ENCODE results near the gene TENM3.

The TENM3 gene

DNA sequence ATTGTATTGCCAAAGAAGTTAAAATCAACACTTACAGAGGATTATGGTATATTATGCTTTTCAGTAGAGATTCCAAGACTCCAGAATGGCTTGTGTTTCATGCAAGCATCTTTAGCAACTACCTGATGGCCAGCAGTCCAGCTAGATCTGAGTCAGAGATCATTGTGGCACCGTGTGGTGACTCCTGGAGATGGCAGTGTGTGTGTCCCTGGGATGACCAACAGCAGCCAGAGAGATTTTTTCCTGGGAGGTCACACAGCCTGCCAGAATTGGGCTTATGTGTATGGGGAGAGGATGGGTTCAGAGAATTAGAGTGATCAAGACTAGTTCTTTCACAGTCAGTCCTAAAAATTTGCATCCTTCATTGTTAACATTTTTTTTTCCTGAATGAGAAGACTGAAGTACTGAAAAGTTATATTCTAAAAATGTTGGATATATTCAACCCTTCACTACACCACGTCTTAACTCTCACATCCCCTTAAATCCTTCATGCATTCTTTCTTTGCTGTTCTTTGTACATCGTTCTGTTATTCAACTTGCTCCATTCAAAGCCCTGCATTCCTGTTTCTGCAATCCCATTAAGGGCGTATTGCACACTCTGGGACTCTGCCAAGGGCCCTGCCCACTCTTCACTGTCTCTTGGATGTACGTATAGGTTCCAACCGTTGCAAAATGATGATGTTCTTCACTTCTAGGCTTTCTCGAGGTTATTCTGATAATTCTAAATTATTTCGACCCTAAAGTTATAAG lies 12.4 kb downstream of the TENM3 start:
- no peak for DNase-seq

DNA sequence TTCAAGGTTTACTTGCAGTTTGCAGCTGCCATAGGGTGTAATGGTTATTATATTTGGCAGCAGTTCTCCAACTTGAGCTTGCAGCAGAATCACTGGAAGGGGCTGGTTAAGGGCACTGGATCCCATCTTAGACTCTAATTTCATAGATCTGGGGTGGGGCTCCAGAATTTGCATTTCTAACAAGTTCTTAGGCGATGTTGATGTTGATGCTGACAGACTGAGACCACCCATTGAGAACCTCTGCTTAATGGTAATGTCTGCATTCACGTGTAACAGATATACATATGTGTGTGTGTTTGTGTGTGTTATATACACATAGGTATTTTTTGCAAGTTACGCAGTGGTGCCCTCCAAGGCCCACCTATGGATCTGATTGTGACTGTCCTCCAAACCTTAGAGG lies 13.8 kb downstream of the TENM3 start:
- no peak for DNase-seq

DNA sequence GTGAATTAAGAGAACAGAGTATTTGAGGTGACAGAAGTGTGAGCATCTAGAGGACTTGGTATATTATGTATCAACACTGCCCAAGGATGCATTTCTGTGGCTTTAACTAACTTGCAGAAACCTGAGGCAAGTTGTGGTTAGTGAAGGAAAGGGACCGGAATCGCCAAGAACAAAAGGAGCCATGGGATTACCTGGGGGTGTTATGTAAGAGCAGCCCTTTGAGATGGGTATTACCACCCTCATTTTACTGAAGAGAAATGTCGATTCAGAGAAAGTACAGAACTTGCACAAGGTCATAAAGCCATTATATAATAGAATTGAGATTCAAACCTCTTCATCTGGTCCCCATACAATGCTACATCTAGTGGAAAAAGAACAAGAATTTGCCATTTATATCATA lies 14.3 kb downstream of the TENM3 start:
- no peak for DNase-seq

DNA sequence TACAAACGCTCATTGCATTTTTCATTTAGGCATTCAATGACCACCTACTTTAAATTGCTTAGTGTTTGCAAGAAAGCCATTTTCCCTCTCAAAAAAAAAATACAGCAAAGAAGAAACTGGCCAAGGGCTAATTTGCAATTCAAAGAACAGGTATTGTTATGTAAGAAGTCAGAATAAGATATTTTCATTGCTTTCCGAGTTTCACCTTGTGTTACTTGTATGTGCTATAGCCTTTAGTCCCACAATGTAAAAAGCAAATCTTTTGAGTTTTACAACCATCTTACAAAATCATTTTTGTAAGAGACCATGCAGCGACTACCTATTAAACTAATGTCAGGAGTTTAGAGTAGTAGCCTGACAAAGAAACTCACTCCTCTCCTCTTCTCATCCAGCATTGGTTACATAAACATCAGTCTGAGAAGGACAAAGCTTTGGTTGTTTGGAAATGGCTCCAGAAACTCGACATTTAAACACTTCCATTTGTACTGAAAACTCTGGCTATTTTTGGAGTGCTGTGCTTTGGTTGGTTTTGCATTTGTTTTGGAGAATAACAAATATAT lies 15.3 kb downstream of the TENM3 start:
- DNase-seq = no peak

DNA sequence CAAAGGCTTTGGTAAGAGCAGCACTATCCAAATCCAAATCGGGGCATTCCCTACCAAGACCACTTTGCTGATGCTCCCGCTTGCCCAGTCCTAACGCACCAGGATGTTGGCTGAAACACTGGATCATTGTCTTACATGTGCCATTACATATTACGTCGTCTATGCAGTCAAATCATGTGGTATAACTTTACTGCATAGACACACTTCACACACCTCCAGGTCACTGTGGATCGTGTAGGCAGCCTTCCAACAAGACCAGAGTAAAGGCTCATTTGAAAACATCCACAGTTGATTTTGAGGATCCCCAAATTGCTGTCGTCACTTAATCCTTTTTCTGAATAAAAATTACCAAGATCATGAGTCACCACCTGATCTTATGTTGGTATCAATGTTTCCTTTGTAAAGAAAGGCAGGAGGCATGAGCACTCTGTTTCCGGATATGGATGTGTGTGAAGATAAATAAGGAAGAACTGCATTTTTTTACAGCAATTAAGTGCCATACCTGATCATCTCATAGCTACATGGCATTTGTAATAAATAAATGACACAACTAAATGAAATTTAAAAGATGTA lies 18.5 kb downstream of the TENM3 start:
- no peak for DNase-seq

DNA sequence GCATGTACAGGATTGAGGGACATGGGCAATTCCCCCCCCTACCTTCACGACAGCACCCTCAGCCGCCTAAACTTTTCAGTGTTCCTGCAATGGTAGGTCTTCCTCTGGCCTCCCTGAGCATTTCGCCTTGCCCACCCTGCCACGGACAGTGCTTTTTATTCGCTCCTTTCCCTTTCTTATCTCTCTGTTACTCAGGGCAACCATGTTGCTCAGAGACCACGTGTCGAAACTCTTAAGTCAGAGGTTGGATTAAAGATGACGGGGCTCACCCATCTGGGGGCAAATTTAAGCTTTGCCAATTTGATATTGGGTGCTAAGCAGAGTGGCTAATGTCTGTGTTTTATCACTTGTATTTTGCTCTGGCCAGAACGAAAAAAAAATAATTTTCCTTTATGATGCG lies 20.4 kb downstream of the TENM3 start:
- DNase-seq = no peak

DNA sequence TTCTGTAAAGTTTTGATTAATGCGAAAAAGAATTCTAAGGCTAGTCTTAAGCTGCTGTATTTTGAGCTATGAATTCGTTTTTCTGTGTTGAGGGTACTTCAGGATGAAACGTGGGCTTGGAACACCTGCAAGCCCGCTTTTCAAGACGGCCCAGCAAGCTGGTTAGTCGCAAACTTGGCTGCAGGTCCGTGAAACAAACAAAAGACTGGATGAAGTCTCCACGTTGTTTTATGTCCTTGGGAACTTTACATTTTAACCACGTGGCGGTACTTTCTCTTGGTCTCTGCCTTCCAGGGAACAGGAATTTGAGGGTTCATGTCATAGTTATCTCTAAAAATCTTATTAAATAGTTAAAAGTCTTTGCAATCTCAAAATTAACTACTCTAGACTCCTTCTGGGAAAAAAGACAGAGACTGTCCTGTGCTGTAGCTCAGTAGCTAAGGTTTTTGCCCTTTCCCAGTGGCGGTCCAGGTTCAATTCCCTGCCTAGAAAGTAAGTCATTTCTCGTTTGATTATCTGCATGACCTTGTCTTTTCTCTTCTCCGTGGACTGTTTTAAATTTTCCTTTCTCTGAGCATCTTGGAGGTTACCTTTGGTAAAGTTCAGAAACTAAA lies 21.0 kb downstream of the TENM3 start:
- DNase-seq = no peak

DNA sequence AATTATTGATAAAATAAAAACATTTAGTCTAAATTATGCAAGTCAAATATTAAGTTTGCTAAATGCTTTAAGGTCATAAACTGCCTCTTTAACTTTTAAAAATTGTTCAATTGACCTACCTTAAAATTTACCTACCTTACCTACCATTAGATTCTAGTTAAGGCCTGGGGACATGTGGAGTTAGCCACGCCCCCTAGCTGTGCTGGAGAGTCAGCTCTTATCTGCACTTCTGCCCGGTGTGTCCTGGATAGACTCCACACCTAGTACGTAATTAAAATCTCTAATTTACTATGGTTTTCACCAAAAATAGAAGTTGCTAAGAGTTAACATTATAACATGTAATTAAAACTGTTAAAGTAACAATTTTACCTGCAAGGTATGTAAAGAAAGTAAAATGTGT lies 22.7 kb downstream of the TENM3 start:
- no peak for DNase-seq

DNA sequence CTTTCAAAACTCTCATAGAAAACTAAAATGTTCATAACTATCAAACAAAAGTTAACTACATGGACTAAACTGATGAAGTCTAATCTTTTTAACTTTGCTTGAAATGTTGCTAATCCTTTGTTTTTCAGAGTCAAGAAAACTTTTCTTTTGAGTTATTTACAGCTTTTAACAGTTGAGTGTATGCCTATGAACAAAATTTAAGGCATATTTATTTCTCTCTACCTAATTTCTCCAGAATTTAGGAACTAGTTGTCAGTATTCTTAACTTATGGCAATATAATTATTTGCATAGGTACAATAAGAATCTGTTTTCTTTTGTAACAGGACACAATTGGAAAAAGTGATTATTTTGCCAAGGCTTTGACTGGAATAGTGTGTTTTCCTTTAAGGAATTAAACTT lies 23.8 kb downstream of the TENM3 start:
- no peak for DNase-seq

DNA sequence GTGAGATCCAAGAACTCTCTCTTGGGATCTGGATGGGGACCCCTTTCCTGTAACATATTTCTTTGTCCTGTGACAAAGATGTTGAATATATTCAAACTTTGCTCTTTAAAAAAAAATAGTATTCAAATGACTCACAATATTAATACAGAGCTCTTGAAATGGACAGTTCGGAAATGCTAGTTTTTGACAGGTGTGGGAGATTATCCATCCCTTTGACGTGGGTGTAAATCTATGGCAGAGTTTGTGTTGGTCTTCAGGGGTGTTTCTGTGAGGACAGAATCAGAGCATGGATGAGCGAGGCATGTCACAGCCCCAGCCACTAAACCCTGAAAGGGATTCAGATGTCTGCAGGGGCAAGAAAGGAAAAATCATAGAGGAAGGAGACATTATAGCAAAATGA lies 25.8 kb downstream of the TENM3 start:
- no peak for DNase-seq

DNA sequence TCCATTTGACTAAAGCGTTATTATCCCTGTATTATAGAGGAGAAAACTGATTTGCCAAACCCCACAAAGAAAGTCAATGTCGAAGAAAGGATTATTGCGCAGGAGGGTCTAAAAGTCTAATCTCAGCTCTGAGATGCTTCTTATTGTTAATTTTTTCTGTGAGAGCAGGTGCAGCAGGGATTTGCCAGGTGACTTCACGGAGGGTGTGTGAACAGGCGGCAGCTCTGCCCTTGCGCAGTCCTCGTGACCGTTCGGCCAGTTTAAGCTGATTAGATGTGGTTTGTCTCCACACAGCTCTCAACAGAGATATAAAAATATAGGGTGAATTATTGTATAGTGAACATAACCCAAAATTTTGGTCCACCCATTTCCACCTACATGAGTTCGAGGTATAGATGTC lies 28.5 kb downstream of the TENM3 start:
- DNase-seq = no peak

DNA sequence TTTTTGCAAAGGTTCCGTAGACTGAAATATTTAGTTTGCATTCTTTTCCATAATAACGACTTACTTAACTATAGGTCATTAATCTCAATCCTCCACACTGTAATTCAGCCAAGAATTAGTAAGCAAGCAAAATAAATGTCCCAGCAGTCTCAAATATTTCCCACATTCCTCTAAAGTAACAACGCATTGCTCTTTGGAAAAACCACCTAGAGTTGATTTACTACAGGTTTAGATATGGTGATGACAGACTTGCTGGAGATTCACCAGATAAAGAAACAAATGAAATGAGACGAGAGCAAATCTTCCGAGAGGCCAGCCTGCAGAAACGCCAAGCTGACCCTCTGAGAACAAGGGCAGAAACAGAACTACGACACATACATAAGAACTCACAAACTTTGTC lies 28.9 kb downstream of the TENM3 start:
- DNase-seq = no peak

DNA sequence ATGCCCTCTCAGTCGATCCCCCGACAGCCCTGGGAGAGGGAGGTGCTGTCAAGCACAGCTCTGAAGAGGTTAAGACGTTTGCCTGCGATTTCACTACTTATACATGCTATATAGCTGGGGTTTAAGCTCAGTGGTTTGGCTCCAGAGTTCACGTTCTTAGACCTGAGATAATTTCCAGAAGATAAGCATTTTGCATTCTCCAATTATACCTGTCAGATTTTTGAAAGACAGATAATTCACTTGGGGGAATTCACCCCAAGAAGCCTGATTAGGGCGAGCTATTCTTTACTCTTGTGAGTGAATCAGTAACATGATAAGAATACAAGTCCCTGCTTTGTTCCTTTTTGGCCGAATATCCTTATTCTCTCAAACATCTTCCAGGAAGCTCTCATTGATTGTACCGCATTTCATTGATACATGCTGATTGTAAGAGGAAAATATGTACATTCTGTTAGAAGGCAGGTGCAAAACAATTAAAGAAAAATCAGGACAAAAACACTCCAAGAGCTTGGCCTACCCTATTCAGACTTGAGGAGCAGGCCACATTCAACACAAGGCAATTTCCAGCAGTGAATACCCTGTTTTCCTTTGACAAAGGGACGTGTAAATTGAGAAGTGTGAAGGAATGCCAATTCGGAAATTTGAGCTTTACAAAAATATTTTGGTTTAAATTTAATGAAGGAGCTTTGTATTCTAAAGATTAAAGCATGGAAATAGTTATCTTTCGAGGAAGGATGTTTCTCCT lies 30.2 kb downstream of the TENM3 start:
- DNase-seq = no peak

DNA sequence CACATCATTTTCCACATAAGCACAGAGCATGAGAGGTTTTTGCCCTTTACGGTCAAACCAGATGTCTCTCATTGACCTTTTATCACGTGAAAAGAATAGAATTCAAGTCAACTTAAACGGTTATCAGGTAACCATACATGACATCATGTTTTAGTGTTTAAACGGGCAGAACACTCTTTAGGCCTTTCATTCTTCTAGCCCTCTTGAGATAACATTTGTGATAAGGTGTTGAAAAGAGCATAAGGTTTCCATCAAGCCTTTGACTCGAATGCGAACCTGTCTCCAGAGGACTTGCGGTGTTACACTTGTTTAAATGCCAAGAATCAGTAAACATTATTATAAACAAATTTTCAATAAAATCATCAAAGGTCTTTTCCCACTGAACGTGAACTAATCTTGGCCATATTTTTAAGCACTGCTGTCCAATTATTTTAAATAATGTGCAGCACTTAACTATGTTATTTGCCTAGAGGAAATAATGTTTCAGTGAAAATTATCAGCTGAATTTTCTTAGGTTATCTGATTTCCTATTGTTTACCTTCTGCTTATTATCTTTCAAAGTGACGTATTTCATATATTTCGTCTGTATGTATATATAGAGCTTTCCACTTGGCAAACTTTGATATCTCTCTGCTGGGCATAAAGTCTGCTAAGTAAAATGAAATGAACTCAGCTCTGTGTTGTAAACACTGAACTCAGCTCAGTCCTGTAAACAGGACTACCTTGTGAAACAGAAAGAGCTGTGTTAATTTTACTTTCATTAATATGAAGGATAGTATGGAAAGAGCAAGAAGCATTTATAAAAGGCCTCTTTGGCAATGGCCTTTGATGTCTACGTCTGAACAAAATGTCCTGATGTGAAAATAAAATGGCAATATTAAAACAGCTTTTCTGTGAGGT lies 33.3 kb downstream of the TENM3 start:
- no peak for DNase-seq

DNA sequence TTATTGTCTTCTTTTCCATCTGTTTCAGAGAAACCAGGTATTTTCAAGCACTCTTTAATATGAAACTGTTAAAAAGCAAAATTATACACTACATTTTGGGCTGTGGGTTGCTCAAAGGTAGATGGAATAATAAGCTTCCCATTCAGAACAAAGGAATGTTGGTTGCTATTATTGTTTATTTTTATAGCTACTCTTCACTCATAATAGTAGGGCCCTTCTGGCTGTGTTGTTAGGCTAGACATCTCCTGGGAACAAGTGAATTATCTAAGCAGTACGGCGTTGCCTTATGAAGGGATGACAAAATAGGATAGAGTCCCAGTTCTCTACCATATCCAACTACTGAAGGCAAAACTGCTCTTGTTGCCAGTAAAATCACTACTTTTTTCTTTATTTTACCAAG lies 34.2 kb downstream of the TENM3 start:
- DNase-seq = no peak

DNA sequence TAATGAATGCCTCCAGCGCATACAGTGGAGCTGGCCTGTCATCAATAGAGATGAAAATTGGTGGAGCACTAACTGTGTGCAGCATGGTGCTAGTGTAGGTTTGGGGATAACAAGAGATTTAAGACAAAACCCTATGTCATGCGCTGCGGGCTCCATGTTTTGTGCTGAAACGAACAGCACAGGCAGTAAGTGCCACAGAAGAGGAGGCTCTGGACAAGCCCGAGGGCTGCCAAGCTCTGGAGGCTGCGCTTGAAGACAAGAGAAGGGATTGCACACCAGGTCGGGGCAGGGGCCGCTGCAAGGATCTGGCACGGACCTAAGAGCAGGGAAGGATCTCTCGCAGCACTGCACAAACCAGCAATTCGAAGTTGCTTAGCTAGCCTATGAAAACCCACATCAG lies 35.5 kb downstream of the TENM3 start:
- DNase-seq = no peak

DNA sequence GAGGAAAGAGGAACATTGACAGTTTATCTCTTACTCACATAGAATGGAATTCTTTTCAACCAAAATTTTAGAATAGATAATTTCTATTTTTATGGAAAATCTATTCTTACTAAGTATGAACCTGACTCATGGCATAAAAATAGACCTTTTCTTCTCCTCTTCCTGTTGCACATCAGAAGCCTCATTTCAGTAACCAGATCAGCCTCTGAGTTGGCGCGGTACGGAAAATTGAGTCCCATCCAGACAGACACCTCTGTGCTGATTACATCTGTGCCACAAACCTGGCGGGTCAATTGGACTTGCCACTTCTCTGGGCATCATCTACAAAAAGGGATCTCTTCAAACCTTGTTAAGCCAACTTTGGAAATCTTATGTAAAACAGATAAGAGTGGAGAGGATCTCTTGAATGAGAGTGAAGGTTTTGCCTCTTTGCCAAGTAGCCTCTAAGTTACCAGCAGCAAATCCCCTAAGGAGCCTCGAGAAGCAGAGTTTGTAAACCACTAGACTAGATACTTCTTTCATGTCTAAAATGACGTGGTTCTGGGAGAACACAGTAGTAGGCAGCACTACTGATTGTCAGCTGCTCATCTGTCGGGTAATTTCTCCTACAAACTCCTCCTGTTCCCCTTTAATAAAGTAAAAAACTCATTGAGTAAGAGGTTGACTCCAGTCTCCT lies 37.4 kb downstream of the TENM3 start:
- DNase-seq = no peak

DNA sequence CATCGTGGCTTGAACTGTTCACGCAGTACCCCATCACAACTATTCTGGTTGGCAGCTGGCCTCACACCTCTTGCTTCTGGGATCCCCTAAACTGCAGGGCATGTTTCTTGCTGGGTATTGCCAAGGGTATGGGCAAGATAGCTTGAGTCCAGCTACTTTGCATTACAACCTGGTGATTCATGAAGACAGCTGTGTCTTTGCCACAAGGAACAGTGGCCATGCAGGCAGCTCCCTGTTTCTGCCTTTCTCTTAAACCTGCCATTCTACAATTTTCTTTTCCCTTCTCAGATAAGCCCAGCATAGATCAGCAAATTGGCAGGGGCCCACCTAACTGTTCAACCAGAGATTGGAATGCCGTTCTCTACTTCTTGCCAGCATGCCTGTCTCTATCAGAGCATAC lies 42.8 kb downstream of the TENM3 start:
- DNase-seq = no peak

DNA sequence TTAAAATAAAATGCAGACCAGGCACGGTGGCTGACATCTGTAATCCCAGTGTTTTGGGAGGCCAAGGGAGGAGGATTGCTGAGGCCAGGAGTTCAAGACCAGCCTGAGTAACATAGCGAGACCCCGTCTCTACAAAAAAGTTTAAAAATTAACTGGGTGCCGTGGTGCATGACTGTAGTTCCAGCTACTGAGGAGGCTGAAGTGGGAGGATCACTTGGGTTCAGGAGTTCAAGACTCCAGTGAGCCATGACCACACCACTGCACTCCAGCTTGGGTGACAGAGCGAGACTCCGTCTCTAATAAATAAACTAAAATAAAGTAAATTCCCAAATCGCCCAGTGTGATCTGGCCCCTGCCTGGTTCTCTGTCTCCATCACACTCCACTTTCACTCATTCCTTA lies 43.7 kb downstream of the TENM3 start:
- no peak for DNase-seq

DNA sequence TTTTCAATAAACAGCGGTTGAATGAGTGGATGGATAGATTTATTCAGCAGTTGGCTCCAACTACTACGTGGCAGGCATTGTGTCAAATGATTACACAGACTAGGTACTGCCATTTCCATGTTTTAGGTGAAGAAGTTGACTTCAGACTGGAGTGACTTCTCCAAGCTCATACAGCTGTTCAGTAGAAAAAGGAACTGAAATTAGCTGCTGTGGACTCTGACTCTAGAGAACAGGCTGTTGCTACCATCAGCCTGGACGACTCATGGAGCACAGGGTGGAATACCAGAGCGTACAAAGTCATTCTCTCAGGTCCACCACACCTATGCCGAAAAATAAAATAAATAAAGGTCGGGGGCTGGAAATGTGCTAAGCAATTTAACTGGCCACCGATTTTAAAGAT lies 45.3 kb downstream of the TENM3 start:
- DNase-seq = no peak

DNA sequence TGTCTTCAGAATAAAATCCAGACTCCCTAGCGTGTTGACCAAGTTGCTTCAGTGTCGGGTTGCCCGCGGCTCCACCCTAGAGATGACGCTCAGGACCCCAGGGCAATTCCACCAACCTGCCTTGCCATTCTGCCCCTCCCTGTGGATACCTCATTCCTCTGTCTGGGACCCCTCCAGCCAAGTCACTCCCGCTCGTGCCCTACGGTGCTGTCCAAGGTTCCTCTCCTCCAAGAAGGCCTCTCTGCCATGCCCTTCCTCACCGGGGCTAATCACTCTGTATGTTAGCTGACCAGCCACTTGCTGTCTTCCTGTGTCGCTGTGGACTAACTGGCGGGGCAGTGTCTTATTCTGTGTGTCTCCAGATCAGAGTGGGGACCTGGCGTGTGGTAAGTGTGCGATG lies 46.6 kb downstream of the TENM3 start:
- DNase-seq = no peak

DNA sequence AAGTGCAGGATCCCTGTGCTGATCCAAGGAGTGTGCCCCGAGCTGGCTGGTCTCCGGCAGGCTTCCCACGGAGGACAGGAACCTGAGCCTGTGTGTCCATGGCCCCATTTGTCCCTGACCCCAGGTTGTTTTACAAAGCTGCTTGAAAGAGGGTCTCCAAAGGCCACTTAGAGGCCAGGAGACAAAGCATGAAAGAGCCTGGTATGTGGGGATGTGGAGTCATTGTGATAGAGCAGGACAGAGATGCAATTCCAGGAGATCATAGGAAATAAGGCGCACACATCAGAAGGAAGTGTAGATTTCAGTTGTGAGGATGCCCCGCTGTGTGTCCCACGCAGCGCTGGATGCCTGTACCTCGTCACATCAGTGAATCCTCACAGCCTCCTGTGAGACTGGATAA lies 48.0 kb downstream of the TENM3 start:
- no peak for DNase-seq
